Germinal center (tissue), 1 donor: ENCODE measurements around the gene YIPF4.
"Not testable (repeated sequence)": the region's sequence is repeated elsewhere in the genome, so short reads cannot be mapped to it uniquely, and the experiment has no call there.

ENCODE experiments used
- DNase-seq: peaks from one replicate; pipeline ENCODE4 v3.0.0; 2012; ENCODE audit warnings: mixed read lengths, low spot score

YIPF4 gene

DNA sequence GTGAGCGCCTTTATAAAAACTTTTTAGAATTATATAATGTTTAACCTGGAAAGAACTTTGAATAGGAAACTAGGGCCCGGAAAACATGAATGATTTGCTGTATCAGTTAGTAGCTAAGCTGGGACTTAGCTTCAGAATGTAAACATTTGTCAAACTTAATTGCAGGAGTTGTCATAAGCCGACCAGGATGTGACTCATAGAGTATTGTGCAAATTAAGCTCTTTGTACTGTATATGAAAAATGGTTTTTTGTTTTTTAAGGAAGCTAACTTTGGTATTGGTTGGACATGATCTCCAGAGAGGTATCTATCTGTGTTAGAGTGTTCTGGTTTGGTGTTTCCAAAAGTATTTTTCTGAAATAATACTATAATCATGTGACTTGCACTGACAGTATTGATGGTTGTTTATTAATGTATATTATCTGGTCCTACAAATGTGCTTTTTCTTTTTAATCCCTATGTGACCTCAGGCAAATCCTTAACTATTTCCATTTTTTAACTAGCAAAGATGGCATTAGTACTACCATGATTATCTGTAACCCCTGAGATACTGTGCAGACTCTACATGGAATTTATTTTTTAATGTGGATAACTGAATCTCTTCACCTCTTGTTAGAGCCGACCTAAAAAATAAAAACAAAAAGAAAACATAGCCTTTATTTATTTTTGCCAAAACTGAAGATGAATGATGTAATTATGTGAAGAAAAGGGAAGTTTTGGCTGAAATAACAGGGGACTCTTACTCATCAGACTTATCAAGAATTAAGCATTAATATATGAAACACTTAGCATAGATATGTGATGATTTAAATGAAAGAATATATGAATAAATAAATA lies 11.7 kb downstream of the YIPF4 start:
- no peak for DNase-seq

- no peak for DNase-seq
Measured at GRCh38 chr2:32290000-32290339, 12.3 kb downstream of the YIPF4 start.

DNA sequence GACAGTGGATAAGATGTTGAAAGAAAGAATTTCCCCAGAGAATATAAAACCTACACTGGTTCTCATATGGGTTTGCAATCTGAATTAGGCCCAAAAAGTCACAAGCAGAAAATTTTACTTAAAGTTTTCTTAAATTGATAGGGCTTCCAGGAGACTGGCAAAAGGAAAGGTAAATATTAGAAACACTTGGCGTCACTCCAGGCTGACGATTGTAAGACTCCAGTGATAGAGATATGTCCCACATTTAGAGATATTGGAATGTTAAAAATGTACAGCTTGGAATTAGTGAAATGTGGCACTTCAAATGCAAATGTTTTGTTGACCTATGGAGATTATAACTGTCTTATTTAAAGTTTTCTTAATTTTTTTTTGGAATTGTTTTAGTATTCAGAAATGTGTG lies 14.0 kb downstream of the YIPF4 start:
- DNase-seq = no peak

GRCh38 chr2:32293493-32293892 lies 15.8 kb downstream of the YIPF4 start:
- not testable (repeated sequence) for DNase-seq

DNA sequence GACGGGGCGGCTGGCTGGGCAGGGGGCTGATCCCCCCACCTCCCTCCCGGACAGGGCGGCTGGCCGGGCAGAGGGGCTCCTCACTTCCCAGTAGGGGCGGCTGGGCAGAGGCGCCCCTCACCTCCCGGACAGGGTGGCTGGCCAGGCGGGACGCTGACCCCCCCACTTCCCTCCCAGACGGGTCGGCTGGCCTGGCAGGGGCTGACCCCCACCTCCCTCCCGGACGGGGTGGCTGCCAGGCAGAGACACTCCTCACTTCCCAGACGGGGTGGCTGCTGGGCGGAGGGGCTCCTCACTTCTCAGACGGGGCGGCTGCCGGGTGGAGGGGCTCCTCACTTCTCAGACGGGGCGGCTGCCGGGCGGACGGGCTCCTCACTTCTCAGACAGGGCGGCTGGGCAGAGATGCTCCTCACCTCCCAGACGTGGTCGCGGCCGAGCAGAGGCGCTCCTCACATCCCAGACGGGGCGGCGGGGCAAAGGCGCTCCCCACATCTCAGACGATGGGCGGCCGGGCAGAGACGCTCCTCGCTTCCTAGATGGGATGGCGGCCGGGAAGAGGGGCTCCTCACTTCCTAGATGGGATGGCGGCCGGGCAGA lies 16.4 kb downstream of the YIPF4 start:
- not testable (repeated sequence) for DNase-seq

DNA sequence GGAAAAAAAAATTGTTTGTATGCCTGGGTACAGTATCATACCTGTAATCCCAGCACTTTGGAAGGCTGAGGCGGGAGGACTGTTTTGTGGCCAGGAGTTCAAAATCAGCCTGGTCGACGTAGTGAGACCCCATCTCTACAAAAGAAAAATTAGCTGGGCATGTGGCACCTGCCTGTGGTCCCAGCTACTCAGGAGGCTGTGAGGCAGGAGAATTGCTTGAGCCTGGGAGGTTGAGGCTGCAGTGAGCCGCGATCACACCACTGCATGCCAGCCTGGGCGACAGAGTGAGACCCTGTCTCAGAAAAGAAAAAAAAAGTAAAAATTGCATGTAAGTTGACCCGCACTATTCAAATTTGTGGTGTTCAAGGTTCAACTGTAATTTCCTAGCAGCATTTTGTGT lies 32.9 kb downstream of the YIPF4 start:
- DNase-seq = no peak

DNA sequence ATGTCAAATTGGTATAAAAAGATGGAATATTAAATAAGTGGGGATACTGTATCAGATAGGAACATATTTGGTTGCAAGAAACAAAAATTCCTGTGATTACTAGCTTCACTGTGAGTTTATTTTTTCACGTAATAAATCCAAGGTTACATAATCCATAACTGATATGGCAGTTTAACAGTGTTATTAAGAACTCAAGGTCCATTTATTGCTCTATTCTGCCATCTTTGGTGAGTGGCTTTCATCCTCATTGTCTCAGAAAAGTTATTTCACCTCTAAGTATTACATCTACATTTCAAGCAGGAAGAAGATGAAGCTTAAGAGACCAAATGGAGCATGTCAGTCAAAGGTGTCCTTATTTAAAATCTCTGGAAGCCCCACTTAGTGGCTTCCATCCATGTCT lies 37.2 kb downstream of the YIPF4 start:
- DNase-seq = no peak

GRCh38 chr2:32328679-32329078 lies 51.0 kb downstream of the YIPF4 start:
- DNase-seq = not testable (repeated sequence)

- not testable (repeated sequence) for DNase-seq
Measured at GRCh38 chr2:32329180-32329980, 51.7 kb downstream of the YIPF4 start.

DNA sequence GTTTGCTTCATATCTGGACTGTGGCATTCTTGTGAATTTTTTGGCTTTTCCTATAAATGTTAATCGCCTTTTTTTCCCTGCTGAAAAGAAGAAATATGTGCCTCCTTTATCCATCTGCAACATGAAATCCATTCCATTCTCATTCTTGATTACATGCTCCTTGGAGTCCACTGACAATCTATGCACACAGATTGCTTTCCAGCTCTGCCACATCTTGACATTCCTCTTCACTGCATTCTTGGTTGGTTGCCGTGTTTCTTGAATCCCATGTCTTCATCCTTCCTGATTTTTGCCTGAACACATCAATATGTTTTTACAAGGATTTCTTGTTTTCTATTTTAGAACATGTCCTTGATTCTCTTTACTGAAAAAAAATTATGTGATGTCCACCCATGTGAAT lies 52.4 kb downstream of the YIPF4 start:
- DNase-seq = no peak

DNA sequence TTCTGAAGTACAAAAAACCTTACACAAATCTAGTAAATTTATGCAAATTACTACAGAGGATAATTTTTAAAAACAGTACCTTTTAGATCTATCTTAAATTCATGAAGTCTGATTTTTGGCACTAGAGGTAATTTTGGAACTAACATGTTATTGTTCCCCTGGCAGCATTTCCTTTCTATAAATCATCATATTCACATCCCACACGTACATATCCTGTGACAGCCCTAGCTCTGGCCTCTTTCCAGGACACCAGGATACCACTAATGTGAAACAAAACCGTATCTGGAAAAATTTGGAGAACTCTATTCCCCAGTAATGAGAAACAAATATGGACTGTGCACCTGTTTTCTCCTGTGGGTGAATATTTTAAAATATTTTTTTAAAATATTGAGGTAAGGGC lies 65.1 kb downstream of the YIPF4 start:
- DNase-seq = no peak

DNA sequence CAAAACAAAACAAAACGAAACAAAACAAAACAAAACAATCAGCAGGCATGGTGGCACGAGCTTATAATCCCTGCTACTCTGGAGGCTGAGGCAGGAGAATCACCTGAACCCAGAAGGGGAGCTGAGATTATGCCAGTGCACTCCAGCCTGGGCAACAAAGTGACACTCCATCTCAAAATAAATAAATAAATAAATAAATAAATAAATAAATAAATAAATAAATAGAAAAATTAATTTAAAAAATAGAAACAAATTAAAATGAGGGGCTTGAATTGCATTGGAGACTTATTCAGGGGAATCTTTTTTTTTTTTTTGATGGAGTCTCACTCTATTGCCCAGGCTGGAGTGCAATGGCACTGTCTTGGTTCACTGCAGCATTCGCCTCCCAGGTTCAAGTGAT lies 73.1 kb downstream of the YIPF4 start:
- not testable (repeated sequence) for DNase-seq

GRCh38 chr2:32355976-32356680 lies 78.4 kb downstream of the YIPF4 start:
- no peak for DNase-seq

DNA sequence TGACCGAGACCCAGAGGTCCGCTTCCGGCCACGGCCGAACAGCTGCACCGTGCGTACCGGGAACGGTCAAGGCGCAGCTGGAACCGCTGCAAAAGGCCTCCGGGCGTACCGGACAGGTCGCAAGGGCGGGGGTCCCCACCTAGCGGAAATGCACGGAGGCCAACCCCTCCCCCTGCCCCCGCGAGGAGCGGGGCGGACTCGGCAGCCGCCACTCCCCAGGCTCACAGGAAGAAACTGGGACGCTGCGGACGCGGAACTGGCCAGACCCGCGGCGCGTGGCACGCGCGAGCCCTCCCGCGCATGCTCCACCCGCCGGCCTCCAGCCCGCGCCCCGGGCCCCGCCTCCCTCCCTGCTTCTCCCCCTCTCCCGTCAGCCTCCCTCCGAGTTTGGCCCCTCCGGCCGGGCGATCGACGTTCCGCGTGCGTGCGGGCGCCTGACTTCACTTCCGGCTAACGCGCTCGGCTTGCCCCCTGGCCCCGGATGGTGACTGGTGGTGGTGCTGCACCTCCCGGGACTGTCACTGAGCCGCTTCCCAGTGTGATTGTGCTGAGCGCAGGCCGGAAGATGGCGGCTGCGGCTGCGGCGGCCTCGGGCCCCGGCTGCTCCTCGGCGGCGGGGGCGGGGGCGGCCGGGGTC lies 79.1 kb downstream of the YIPF4 start, which contains the start of gene BIRC6:
TSS of gene BIRC6 (plus strand) at position 343 of the 637 bp plus-strand sequence. CDS start at position 482, 139 bp downstream.
- peak; percentile 96 for DNase-seq

DNA sequence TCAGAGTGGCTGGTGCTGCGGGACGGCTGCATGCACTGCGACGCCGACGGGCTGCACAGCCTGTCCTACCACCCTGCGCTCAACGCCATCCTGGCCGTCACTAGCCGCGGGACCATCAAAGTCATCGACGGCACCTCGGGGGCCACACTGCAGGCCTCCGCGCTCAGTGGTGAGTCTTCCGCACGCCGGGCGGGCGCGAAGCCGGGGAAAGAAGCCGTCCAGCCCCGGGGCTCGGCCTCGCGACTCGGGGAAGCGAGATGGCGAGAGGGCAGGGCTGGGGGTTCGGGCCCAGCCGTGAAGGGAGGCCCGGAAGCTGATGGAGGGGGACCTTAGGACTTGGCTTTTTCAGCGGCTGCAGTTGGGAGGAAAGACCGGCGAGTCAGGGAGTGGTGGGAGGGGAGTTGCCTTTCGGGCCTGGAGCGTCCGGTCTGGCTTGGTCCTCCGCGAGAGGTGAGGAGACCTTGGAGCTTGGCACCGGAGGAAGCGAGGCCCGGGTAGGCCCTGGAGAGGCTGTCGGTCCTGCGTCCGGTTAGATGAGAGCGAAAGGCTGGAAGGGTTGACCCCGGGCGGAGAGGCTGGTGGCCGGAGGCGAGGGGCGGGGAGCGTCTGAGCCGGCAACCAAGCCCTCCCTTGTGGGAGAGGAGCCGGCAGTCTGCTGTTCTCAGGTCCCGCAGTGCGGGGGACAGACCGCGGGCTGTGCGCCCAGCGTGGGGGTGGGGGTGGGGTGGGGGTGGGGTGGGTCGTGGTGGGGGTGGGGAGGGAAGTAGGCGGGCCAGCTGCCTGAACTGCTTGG lies 79.8 kb downstream of the YIPF4 start:
- DNase-seq = peak; percentile 55

DNA sequence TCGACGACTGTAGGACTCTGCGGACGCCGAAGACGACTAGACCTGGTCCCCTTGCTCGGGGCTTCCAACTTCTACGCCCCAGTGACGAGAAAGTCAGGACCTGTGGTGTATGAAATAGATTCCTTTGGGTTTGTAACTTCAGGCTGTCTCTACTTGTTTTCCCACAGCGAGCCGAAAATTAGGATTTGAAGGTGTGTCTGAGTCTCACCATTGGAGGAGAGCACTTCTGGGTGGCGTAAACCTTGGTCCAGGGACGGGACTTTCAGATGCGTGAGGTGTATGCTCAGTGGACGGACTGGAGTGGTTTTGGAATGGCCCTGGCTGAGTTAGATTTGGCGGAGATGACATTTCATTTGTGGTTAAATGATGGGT lies 80.4 kb downstream of the YIPF4 start:
- DNase-seq = no peak

DNA sequence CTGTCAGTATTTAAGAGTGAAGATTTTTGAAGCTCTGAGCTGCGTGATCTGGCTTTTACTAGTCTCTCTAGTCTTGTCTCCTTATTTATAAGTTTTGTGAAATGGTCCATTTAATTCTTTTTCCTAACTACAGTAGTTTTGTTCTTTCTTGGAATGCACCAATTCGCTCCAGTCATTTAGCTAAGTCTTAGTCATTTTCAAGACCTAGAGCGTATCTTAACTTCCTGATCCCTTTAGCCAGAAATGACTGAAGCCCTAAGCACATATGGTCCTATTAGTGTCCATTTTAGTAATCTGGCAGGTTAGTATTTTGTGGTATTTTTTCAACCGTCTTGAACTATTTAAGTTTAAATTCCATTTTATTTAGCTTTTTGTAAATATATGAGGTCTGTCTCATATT lies 82.7 kb downstream of the YIPF4 start:
- no peak for DNase-seq

DNA sequence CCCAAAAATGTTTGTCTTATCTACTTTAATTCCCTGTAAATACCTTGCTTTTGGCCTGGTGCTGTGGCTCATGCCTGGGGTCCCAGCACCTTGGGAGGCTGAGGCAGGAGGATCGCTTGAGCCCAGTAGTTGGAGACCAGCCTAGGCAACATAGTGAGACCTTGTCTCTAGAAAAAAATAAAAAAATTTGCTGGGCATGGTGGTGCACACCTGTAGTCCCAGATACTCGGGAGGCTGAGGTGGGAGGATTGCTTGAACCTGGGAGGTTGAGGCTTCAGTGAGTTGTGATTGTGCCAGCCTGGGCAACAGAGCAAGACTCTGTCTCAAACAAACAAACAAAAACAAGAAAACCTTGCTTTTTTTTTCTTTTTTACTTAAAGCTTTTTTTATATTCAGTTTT lies 85.3 kb downstream of the YIPF4 start:
- DNase-seq = not testable (repeated sequence)

GRCh38 chr2:32363597-32363996 lies 85.9 kb downstream of the YIPF4 start:
- no peak for DNase-seq

DNA sequence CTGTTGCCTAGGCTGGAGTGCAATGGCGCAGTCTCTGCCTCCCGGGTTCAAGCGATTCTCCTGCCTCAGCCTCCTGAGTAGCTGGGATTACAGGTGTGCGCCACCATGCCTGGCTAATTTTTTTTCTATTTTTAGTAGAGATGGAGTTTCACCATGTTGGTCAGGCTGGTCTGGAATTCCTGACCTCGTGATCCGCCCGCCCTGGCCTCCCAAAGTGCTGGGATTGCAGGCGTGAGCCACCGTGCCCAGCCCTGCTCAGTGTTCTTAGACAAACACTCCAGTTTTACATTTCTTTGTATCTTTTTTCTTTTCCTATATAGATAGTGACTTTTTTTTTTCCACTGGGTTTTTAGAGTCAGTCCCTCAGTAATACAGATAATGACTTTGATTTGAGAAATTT lies 86.6 kb downstream of the YIPF4 start:
- DNase-seq = not testable (repeated sequence)

DNA sequence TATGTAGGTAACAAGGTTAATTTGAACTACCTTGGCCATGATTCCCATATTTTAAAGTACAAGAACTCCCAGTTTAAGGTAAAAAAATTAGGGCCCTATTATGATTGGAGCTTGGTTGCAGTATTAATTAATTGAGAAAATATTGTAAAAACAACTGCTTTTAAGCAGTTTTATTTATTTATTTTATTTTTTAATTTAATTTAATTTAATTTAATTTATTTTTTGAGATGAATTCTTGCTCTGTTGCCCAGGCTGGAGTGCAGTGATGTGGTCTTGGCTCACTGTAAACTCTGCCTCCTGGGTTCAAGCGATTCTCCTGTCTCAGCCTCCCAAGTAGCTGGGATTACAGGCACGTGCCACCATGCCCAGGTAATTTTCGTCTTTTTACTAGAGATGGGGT lies 88.0 kb downstream of the YIPF4 start:
- not testable (repeated sequence) for DNase-seq
